Measurements from ENCODE around the gene SMARCC1.

The SMARCC1 gene

DNA sequence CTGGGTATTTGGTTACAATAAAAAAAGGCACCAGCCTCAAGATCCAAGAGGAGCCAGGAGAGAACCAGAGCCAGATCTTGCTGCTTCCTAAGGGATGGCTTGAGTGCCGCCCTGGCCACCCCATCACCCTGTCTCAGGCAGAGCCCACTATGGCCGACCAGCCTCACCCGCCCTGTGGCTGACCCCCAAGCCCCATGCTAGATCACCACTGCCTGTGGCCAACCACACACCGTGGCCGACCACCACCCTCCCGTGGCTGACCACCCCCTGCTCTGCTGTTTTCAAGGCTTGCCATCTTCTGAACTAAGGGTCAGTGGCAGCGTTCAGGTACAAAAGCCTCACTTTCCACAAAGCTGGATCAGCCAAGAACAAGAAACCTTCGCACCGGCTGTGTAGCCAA is 215.0 kb downstream of the SMARCC1 start:
- no peak for DNase-seq (ENCODE audit: low read depth)
- TF ChIP-seq MYC (IDR thresholded peaks at IDR 0.05; ENCODE audit: low read depth, low read length), result no peak
- TF ChIP-seq, protein P1, sequence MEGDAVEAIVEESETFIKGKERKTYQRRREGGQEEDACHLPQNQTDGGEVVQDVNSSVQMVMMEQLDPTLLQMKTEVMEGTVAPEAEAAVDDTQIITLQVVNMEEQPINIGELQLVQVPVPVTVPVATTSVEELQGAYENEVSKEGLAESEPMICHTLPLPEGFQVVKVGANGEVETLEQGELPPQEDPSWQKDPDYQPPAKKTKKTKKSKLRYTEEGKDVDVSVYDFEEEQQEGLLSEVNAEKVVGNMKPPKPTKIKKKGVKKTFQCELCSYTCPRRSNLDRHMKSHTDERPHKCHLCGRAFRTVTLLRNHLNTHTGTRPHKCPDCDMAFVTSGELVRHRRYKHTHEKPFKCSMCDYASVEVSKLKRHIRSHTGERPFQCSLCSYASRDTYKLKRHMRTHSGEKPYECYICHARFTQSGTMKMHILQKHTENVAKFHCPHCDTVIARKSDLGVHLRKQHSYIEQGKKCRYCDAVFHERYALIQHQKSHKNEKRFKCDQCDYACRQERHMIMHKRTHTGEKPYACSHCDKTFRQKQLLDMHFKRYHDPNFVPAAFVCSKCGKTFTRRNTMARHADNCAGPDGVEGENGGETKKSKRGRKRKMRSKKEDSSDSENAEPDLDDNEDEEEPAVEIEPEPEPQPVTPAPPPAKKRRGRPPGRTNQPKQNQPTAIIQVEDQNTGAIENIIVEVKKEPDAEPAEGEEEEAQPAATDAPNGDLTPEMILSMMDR (IDR thresholded peaks at IDR 0.05; ENCODE audit: low read depth, low read length), result no peak
- no peak for TF ChIP-seq POLR2A (IDR thresholded peaks at IDR 0.05; ENCODE audit: extremely low read depth, insufficient read length)
- TF ChIP-seq, protein P2, sequence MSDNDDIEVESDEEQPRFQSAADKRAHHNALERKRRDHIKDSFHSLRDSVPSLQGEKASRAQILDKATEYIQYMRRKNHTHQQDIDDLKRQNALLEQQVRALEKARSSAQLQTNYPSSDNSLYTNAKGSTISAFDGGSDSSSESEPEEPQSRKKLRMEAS (IDR thresholded peaks at IDR 0.05; ENCODE audit: low read depth, low read length), result no peak
- H3K4me3 ChIP-seq (ENCODE audit: low read depth, low read length), result no peak overlapping the region

DNA sequence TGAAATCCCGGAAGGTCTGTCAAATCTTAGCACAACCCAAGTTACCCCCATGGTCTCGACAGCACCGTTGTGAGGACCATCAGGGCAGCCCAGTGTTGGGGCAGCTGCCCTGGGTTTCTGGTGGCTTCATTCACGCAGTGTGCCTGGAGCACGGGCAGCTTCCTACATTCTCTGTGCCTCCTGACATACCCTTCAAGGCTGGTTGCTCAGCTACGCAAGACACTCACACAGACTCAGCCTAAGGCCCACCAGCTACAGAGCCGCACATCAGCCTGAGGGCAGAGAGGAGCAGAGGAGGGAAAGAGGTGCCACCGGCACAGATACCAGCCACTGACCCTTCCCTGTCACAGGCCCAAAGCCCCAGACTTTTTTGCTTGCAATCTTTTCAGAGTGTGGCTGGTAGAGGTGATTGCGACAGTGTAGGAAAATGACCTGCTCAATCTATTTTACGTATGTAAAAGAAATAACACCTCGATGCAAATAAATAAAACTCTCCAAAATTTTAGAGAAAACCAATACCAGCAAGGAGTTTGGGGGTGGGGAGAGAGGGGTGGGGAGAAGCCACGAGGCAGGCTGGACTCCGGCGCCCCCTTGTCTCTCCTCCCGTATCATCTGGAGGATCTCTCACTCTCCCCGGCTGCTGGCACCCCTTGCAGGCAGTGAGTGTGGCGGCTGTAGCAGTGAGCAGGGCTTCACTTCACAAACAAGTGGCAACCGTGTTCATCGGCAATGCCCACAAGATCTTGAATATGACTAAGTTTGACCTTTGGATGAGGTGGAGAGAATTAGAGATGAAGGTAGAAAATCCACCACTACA is 215.8 kb downstream of the SMARCC1 start:
- no peak for TF ChIP-seq MYC (IDR thresholded peaks at IDR 0.05; ENCODE audit: low read depth, low read length)
- TF ChIP-seq, protein P2 (IDR thresholded peaks at IDR 0.05; ENCODE audit: low read depth, low read length), result no peak
- TF ChIP-seq, protein P1 (IDR thresholded peaks at IDR 0.05; ENCODE audit: low read depth, low read length), result no peak
- TF ChIP-seq POLR2A (IDR thresholded peaks at IDR 0.05; ENCODE audit: extremely low read depth, insufficient read length), result no peak
- no peak for DNase-seq (ENCODE audit: low read depth)
- no peak overlapping the region for H3K4me3 ChIP-seq (ENCODE audit: low read depth, low read length)

DNA sequence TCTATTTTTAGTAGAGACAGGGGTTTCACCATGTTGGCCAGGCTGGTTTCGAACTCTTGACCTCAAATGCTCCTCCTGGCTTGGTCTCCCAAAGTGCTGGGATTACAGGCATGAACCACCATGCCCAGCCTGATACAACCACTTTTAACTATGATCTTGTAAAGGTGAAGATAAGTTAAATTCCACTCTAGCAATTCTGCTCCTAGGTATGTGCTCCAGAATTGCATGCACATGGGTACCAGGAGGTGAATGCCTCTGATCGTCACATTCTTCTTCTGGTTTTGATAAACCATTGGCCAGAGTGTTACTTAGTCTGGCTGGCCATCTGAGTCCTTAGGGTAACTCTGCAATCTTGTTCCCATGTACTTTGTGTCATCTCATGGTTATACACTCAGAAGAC is 225.3 kb downstream of the SMARCC1 start:
- no peak for DNase-seq (ENCODE audit: low read depth)
- TF ChIP-seq MYC (IDR thresholded peaks at IDR 0.05; ENCODE audit: low read depth, low read length) (no peak), POLR2A (IDR thresholded peaks at IDR 0.05; ENCODE audit: extremely low read depth, insufficient read length) (no peak)
- TF ChIP-seq, protein P1 (IDR thresholded peaks at IDR 0.05; ENCODE audit: low read depth, low read length), result no peak
- TF ChIP-seq, protein P2 (IDR thresholded peaks at IDR 0.05; ENCODE audit: low read depth, low read length), result no peak
- H3K4me3 ChIP-seq (ENCODE audit: low read depth, low read length), result no peak overlapping the region

DNA sequence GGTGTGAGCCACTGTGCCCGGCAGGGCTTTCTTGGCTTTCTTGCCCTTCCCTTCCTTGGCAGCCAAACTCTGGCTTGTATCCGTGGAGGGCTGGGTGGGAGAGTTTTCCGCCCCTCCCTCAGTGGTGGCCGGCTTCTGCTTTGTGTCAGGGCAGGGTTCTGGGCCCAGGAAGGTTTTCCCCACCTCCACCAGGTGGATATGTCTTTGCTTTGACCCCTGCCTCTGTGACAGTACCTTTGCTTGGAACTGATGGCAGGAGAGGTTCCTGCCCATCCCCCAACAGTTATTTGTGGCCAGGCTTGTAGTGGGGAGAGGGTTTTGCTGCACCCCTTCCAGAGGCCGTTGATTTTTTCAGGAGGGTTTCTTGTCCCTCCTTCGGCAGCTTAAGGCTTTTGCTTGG is 227.4 kb downstream of the SMARCC1 start:
- TF ChIP-seq MYC (IDR thresholded peaks at IDR 0.05; ENCODE audit: low read depth, low read length), result no peak
- no peak for TF ChIP-seq POLR2A (IDR thresholded peaks at IDR 0.05; ENCODE audit: extremely low read depth, insufficient read length)
- TF ChIP-seq, protein P2 (IDR thresholded peaks at IDR 0.05; ENCODE audit: low read depth, low read length), result no peak
- TF ChIP-seq, protein P1 (IDR thresholded peaks at IDR 0.05; ENCODE audit: low read depth, low read length), result no peak
- DNase-seq (ENCODE audit: low read depth), result no peak

DNA sequence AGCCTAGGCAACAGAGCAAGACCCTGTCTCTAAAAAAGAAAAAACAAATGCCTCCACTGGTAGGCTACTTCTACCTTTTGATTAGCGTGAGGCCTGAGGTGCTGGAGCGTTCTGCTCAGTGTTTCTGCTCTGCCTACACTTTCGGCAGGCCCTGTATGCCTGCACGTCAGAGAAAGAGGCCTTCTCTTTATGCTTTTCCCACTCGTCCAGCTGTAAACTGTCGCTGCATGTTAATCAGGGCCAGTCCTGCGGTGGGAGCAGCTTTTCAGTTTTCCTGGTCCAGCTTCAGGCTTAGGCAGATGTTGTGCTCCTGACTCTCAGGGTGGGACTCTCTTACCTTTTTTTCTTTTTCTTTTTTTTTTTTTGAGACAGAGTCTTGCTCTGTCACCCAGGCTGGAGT is 228.3 kb downstream of the SMARCC1 start:
- no peak overlapping the region for H3K4me3 ChIP-seq (ENCODE audit: low read depth, low read length)
- TF ChIP-seq, protein P1 (IDR thresholded peaks at IDR 0.05; ENCODE audit: low read depth, low read length), result no peak
- TF ChIP-seq POLR2A (IDR thresholded peaks at IDR 0.05; ENCODE audit: extremely low read depth, insufficient read length) (no peak), MYC (IDR thresholded peaks at IDR 0.05; ENCODE audit: low read depth, low read length) (no peak)
- TF ChIP-seq, protein P2 (IDR thresholded peaks at IDR 0.05; ENCODE audit: low read depth, low read length), result no peak
- no peak for DNase-seq (ENCODE audit: low read depth)

More for the DNA sequence above, 227.4 kb downstream of the SMARCC1 start:
- no peak overlapping the region for H3K4me3 ChIP-seq (ENCODE audit: low read depth, low read length)
